Measurements from ENCODE around the gene TMEM143.
"Not testable (repeated sequence)": the region's sequence is repeated elsewhere in the genome, so short reads cannot be mapped to it uniquely, and the experiment has no call there.

DNA sequence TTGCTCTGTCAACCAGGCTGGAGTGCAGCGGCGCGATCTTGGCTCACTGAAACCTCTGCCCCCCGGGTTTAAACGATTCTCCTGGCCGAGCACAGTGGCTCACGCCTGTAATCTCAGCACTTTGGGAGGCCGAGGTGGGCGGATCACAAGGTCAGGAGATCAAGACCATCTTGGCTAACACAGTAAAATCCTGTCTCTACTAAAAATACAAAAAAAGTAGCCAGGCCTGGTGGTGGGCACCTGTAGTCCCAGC lies 46.1 kb downstream of the TMEM143 start:
- TF ChIP-seq, protein P1, sequence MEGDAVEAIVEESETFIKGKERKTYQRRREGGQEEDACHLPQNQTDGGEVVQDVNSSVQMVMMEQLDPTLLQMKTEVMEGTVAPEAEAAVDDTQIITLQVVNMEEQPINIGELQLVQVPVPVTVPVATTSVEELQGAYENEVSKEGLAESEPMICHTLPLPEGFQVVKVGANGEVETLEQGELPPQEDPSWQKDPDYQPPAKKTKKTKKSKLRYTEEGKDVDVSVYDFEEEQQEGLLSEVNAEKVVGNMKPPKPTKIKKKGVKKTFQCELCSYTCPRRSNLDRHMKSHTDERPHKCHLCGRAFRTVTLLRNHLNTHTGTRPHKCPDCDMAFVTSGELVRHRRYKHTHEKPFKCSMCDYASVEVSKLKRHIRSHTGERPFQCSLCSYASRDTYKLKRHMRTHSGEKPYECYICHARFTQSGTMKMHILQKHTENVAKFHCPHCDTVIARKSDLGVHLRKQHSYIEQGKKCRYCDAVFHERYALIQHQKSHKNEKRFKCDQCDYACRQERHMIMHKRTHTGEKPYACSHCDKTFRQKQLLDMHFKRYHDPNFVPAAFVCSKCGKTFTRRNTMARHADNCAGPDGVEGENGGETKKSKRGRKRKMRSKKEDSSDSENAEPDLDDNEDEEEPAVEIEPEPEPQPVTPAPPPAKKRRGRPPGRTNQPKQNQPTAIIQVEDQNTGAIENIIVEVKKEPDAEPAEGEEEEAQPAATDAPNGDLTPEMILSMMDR (IDR thresholded peaks at IDR 0.05) = not testable (repeated sequence)
- not testable (repeated sequence) for TF ChIP-seq POLR2AphosphoS5 (IDR thresholded peaks at IDR 0.05; ENCODE audit: low read depth, low read length)
- TF ChIP-seq, protein P2, sequence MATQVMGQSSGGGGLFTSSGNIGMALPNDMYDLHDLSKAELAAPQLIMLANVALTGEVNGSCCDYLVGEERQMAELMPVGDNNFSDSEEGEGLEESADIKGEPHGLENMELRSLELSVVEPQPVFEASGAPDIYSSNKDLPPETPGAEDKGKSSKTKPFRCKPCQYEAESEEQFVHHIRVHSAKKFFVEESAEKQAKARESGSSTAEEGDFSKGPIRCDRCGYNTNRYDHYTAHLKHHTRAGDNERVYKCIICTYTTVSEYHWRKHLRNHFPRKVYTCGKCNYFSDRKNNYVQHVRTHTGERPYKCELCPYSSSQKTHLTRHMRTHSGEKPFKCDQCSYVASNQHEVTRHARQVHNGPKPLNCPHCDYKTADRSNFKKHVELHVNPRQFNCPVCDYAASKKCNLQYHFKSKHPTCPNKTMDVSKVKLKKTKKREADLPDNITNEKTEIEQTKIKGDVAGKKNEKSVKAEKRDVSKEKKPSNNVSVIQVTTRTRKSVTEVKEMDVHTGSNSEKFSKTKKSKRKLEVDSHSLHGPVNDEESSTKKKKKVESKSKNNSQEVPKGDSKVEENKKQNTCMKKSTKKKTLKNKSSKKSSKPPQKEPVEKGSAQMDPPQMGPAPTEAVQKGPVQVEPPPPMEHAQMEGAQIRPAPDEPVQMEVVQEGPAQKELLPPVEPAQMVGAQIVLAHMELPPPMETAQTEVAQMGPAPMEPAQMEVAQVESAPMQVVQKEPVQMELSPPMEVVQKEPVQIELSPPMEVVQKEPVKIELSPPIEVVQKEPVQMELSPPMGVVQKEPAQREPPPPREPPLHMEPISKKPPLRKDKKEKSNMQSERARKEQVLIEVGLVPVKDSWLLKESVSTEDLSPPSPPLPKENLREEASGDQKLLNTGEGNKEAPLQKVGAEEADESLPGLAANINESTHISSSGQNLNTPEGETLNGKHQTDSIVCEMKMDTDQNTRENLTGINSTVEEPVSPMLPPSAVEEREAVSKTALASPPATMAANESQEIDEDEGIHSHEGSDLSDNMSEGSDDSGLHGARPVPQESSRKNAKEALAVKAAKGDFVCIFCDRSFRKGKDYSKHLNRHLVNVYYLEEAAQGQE (IDR thresholded peaks at IDR 0.05; ENCODE audit: insufficient read depth in 1 of 2, low read depth in 2 of 2, low read length in 1 of 2) = not testable (repeated sequence)
